H1 (cell line): Measurements from ENCODE around the gene MRM3. TPM values are rescaled to one million over a fixed set of nuclear protein-coding genes. Genes with fewer than 3 reads are reported as not detected.
"Not testable (repeated sequence)": the region's sequence is repeated elsewhere in the genome, so short reads cannot be mapped to it uniquely, and the experiment has no call there.

ENCODE experiments used
- CTCF ChIA-PET: fragments of 300-600 bp; sonication (Branson Sonifier 250); formaldehyde crosslinking; loops from one replicate; lab custom pipeline; 2021; ENCODE audit not compliant: partially characterized antibody; lab: Charles Lee
- POLR2A ChIA-PET: fragments of 300-600 bp; sonication (Branson Sonifier 250); formaldehyde crosslinking; loops from one replicate; lab custom pipeline; 2021; ENCODE audit warnings: inconsistent platforms; ENCODE audit not compliant: partially characterized antibody; lab: Charles Lee
- DNase-seq, 2 experiments: peaks; one replicate each; pipeline versions ENCODE4 v3.0.0 to v3.0.0-alpha.2; 2010 to 2022; ENCODE audit warnings: low spot score in 2 of 2, low read depth in 1 of 2, mixed read lengths in 1 of 2
- FAIRE-seq: peaks from 2 replicates; lab custom pipeline; 2011; peaks lifted over from hg19 to GRCh38; lab: Jason Lieb, UNC
- H2AFZ ChIP-seq: 2 replicates; pipeline ENCODE4 v1.8.1; 2012; ENCODE audit warnings: low read length, inconsistent platforms
- H2AK5ac ChIP-seq: 2 replicates; pipeline ENCODE4 v1.6.1; 2013; ENCODE audit warnings: low read depth, low read length
- H2BK120ac ChIP-seq: replicated peaks from 2 replicates; pipeline ENCODE3; 2013; ENCODE audit warnings: low read depth, low read length, inconsistent platforms
- H2BK12ac ChIP-seq: 2 replicates; pipeline ENCODE4 v1.6.1; 2013; ENCODE audit warnings: low read depth, low read length
- H2BK15ac ChIP-seq: 2 replicates; pipeline ENCODE4 v1.6.1; 2013; ENCODE audit warnings: low read length
- H2BK20ac ChIP-seq: 2 replicates; pipeline ENCODE4 v1.6.1; 2013; ENCODE audit warnings: low read length
- H2BK5ac ChIP-seq: 2 replicates; pipeline ENCODE4 v1.6.1; 2013; ENCODE audit warnings: low read depth, low read length
- H3K14ac ChIP-seq: 2 replicates; pipeline ENCODE4 v1.6.1; 2013; ENCODE audit warnings: inconsistent platforms; ENCODE audit not compliant: insufficient read length
- H3K18ac ChIP-seq: 2 replicates; pipeline ENCODE4 v1.6.1; 2013; ENCODE audit warnings: low read length; ENCODE audit errors: extremely low read depth
- H3K23ac ChIP-seq: 2 replicates; pipeline ENCODE4 v1.6.1; 2013; ENCODE audit warnings: inconsistent platforms; ENCODE audit not compliant: insufficient read length
- H3K23me2 ChIP-seq: 2 replicates; pipeline ENCODE4 v1.6.1; 2013; ENCODE audit warnings: low read depth, low read length
- H3K27ac ChIP-seq: 2 replicates; pipeline ENCODE4 v1.6.1; 2011; ENCODE audit warnings: low read depth, low read length, inconsistent platforms
- H3K27me3 ChIP-seq, 4 experiments: replicated peaks in 1 of 4; 1 replicate in 1 of 4; 2 replicates in 3 of 4; pipeline versions ENCODE4 v1.6.1 to v1.8.1; 2011 to 2013; ENCODE audit warnings: low read length in 3 of 4, mild to moderate bottlenecking in 3 of 4, inconsistent platforms in 2 of 4, mixed read lengths in 2 of 4, moderate library complexity in 1 of 4; ENCODE audit not compliant: control insufficient read depth in 3 of 4, insufficient read depth in 3 of 4; ENCODE audit errors: extremely low read depth in 1 of 4
- H3K36me3 ChIP-seq, 4 experiments: 2 replicates each; pipeline versions ENCODE4 v1.6.1 to v1.8.1; 2011 to 2013; ENCODE audit warnings: mild to moderate bottlenecking in 4 of 4, low read length in 3 of 4, moderate library complexity in 2 of 4, control low read depth in 1 of 4, inconsistent platforms in 1 of 4; ENCODE audit not compliant: insufficient read depth in 4 of 4, control insufficient read depth in 2 of 4
- H3K4ac ChIP-seq: replicated peaks from 2 replicates; pipeline ENCODE3; 2013; ENCODE audit warnings: low read length, low read depth, mixed read lengths, inconsistent platforms; ENCODE audit not compliant: insufficient read length
- H3K4me1 ChIP-seq, 4 experiments: replicated peaks in 1 of 4; 1 replicate in 1 of 4; 2 replicates in 3 of 4; pipeline versions ENCODE4 v1.6.1 to v1.8.1; 2011 to 2013; ENCODE audit warnings: low read length in 3 of 4, inconsistent platforms in 2 of 4, mixed read lengths in 1 of 4; ENCODE audit not compliant: insufficient read depth in 4 of 4, control insufficient read depth in 3 of 4
- H3K4me2 ChIP-seq, 2 experiments: 2 replicates each; pipeline versions ENCODE4 v1.6.1 to v1.8.1; 2011 to 2013; ENCODE audit warnings: low read depth in 2 of 2, low read length in 2 of 2, control low read depth in 1 of 2, inconsistent platforms in 1 of 2, mild to moderate bottlenecking in 1 of 2; ENCODE audit not compliant: insufficient read depth in 1 of 2
- H3K4me3 ChIP-seq, 4 experiments: fragments of 200-600, 300-600 bp in 1 of 4; sonication (generic), shearing (Covaris generic), sonication (Bioruptor Twin) in 1 of 4; 2 replicates each; pipeline versions ENCODE4 v1.5.1 to v1.8.1; 2011 to 2016; ENCODE audit warnings: low read length in 4 of 4, low read depth in 3 of 4, control low read depth in 2 of 4, inconsistent platforms in 2 of 4, mild to moderate bottlenecking in 2 of 4, mixed read lengths in 1 of 4, moderate library complexity in 1 of 4; ENCODE audit not compliant: insufficient read depth in 2 of 4; ENCODE audit errors: extremely low read depth in 1 of 4
- H3K56ac ChIP-seq: replicated peaks from 2 replicates; pipeline ENCODE3; 2013; ENCODE audit warnings: low read depth, mild to moderate bottlenecking, mixed read lengths, low read length, inconsistent platforms; ENCODE audit not compliant: insufficient read length
- H3K79me1 ChIP-seq: 2 replicates; pipeline ENCODE4 v1.6.1; 2013; ENCODE audit warnings: low read depth, low read length, control low read depth
- H3K79me2 ChIP-seq, 2 experiments: 2 replicates each; pipeline versions ENCODE4 v1.6.1 to v1.8.1; 2012 to 2013; ENCODE audit warnings: low read length in 2 of 2, mild to moderate bottlenecking in 2 of 2, inconsistent platforms in 1 of 2; ENCODE audit not compliant: insufficient read depth in 2 of 2, control insufficient read depth in 1 of 2
- H3K9ac ChIP-seq, 4 experiments: replicated peaks in 1 of 4; 1 replicate in 1 of 4; 2 replicates in 3 of 4; pipeline versions ENCODE4 v1.6.1 to v1.8.1; 2011 to 2013; ENCODE audit warnings: low read depth in 3 of 4, low read length in 3 of 4, control low read depth in 2 of 4, mild to moderate bottlenecking in 2 of 4, moderate library complexity in 2 of 4, inconsistent platforms in 1 of 4; ENCODE audit errors: extremely low read depth in 1 of 4
- H3K9me3 ChIP-seq, 2 experiments: 2 replicates each; pipeline versions ENCODE4 v1.6.1 to v1.8.1; 2012 to 2013; ENCODE audit warnings: mild to moderate bottlenecking in 2 of 2, moderate library complexity in 2 of 2, control low read depth in 1 of 2, inconsistent platforms in 1 of 2, low read depth in 1 of 2, low read length in 1 of 2, mixed read lengths in 1 of 2; ENCODE audit not compliant: insufficient read depth in 2 of 2
- H4K20me1 ChIP-seq, 2 experiments: replicated peaks in 1 of 2; 2 replicates each; pipeline versions ENCODE3 to v1.8.1; 2011 to 2013; ENCODE audit warnings: inconsistent platforms in 2 of 2, low read length in 2 of 2, mild to moderate bottlenecking in 1 of 2; ENCODE audit not compliant: insufficient read depth in 2 of 2, control insufficient read depth in 1 of 2
- H4K5ac ChIP-seq: 2 replicates; pipeline ENCODE4 v1.6.1; 2013; ENCODE audit warnings: low read length, low read depth, mixed read lengths, inconsistent platforms; ENCODE audit not compliant: insufficient read length
- H4K8ac ChIP-seq: 2 replicates; pipeline ENCODE4 v1.8.0; 2013; ENCODE audit warnings: mild to moderate bottlenecking, moderate library complexity, low read length, inconsistent platforms; ENCODE audit not compliant: insufficient read depth; ENCODE audit errors: extremely low read depth
- H4K91ac ChIP-seq: replicated peaks from 2 replicates; pipeline ENCODE3; 2013; ENCODE audit warnings: low read length, mixed read lengths, inconsistent platforms; ENCODE audit not compliant: insufficient read length
- ASH2L ChIP-seq: fragments of 200-600, 300-600 bp; sonication (generic); IDR thresholded peaks from one replicate; pipeline ENCODE4 v1.7.1; 2017; ENCODE audit warnings: low read length
- CHD2 ChIP-seq: IDR thresholded peaks from 2 replicates; pipeline ENCODE4 v1.6.1; 2012; ENCODE audit warnings: low read length, improper control_type of control experiment
- EGR1 ChIP-seq: IDR thresholded peaks from 2 replicates; pipeline ENCODE4 v1.6.1; 2011; ENCODE audit warnings: low read depth, low read length, borderline replicate concordance
- TAF7 ChIP-seq: optimal IDR thresholded peaks from 2 replicates; pipeline ENCODE3; 2011; ENCODE audit warnings: low read depth, mild to moderate bottlenecking, inconsistent platforms, low read length, moderate library complexity, borderline replicate concordance
- WGBS, 2 experiments: shearing (Covaris generic) in 1 of 2; methylation state at CpG; one replicate each; pipeline versions ENCODE4 v1.1.6 to v1.1.7; 2013 to 2015; ENCODE audit warnings: low lambda C conversion rate in 2 of 2, mixed read lengths in 2 of 2, inconsistent platforms in 1 of 2, low coverage in 1 of 2, missing lambda C conversion rate in 1 of 2; ENCODE audit not compliant: insufficient replicate concordance in 2 of 2, insufficient coverage in 1 of 2, insufficient read length in 1 of 2; ENCODE audit errors: extremely low coverage in 1 of 2, missing lambda C conversion rate in 1 of 2; 5-methylcytosine and 5-hydroxymethylcytosine counted together
- polyA plus RNA-seq, 7 experiments: library from polyadenylated mRNA; depleted of rRNA in 3 of 7; stranded (reverse) in 5 of 7; unstranded in 2 of 7; fragments of >200 nt in 5 of 7; fragments of 200-250 nt in 2 of 7; gene quantifications; 1 replicate in 5 of 7; 2 replicates in 1 of 7; 4 replicates in 1 of 7; pipeline versions ENCODE4 v1.2.1 to v1.2.3, GENCODE V29; 2011 to 2013; ENCODE audit warnings: missing spikeins in 2 of 7, mixed read lengths in 2 of 7
- total RNA-seq: library from RNA; stranded (reverse); fragmentation: NEBNext Ultra II Directional; extraction: Animal tissue kit (Norgen Biotek cat#: 25700); gene quantifications from 2 replicates; pipeline ENCODE4 v1.2.1, GENCODE V29; 2021

MRM3 gene
- total and polyA plus RNA-seq, 2 of the 8 experiments (the other 6 are each of a cell fraction or from before 2014, with no cell fraction given) = 10.1 to 20.8 TPM

DNA sequence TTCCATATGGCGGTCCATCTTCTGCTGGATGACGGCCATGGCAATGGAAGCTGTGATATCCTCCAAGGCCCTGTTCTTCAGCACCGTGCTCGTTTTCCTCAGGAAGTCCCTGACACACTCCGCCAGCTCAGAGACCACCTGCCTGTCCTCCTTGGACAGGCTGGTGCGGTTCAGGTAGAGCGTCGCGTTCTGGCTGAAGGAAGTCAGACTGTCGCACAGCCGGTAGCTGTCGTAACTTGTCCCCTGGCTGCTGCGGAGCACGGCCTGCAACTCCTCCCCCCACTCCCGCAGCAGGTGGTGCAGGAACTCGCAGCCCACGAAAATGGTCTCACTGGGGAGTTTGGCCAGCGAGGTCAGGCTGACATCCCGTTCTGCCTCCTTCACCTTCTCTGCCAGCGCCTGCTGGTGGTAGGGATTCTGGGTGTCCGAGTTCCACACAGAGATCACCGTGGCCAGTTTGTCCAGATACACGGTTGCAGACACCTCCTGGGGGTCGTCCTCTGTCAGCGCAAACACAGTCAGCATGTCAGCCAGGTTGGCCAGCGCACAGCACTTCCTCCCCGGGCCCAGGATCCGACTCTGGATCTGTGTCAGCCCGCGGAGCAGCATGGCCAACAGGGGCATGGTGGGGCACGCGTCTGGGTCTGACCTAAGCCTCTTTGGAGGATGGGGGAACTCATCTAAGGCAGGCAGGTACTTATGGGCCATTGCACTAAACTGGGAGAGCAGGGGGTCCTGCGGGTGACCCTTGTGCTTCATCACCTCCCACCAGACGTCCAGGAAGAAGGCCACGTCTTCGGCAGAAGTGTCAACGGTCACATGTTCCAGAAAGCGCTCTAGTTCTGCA lies 35.1 kb upstream of the MRM3 start (continued):
- no peak for TF ChIP-seq TAF7
- no peak for TF ChIP-seq CHD2
- no peak for TF ChIP-seq EGR1
- TF ChIP-seq ASH2L = no peak

DNA sequence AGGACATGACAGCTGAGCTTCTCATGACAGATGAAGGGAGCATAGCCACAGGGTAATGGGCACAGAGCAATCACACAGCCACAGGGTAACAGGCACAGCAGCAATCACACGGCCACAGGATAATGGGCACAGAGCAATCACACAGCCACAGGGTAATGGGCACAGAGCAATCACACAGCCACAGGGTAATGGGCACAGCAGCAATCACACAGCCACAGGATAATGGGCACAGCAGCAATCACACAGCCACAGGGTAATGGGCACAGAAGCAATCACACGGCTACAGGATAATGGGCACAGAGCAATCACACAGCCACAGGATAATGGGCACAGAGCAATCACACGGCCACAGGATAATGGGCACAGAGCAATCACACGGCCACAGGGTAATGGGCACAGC lies 33.5 kb upstream of the MRM3 start:
- H3K14ac ChIP-seq, H3K9me3 ChIP-seq, H2BK12ac ChIP-seq, H3K27ac ChIP-seq, FAIRE-seq, H4K91ac ChIP-seq, H3K9ac ChIP-seq, H3K4me3 ChIP-seq, H3K4me2 ChIP-seq, H2AK5ac ChIP-seq, H3K27me3 ChIP-seq, H4K8ac ChIP-seq, H3K18ac ChIP-seq, CTCF ChIA-PET, H3K23ac ChIP-seq, H3K4ac ChIP-seq, H2BK20ac ChIP-seq, H2BK5ac ChIP-seq, H3K56ac ChIP-seq, H2AFZ ChIP-seq, DNase-seq, H2BK120ac ChIP-seq, H2BK15ac ChIP-seq, H4K5ac ChIP-seq: not testable (repeated sequence)
- H3K79me1 ChIP-seq = peaks cover 22% of the 10 kb centered on the region
- peaks cover 2 to 11% (median 6%) of the 10 kb centered on the region in 4 experiments; a peak in 6 of 7 replicates for H3K4me1 ChIP-seq
- peaks cover 30 to 55% (median 41%) of the 10 kb centered on the region in 4 experiments for H3K36me3 ChIP-seq
- peaks cover 3 to 28% of the 10 kb centered on the region in 2 experiments for H4K20me1 ChIP-seq
- H3K79me2 ChIP-seq = peaks cover 3 to 47% of the 10 kb centered on the region in 2 experiments; a peak in 3 of 4 replicates
- peaks cover 11% of the 10 kb centered on the region for H3K23me2 ChIP-seq
- WGBS, 2 experiments = 98% methylated on average over 4 of the region's 4 CpGs; no CpG with 5 or more reads in 1 of the 2 experiments
- POLR2A ChIA-PET = interaction anchor here (1.2 to 3.9 kb wide), 3 partner anchors 12 to 33 kb away, joined by 4 to 15 read pairs (median 8); no protein-coding TSS in a partner anchor
